Measurements from ENCODE around the gene URI1. TPM values are rescaled to one million over a fixed set of nuclear protein-coding genes. Genes with fewer than 3 reads are reported as not detected.

Gene URI1
- total and polyA plus RNA-seq, 2 of the 8 experiments (the other 6 are each of a cell fraction or from before 2014, with no cell fraction given), result 27.7 to 64.3 TPM

- Histone ChIP-seq H2AK5ac (ENCODE audit: low read depth, low read length) (no peak overlapping the region), H3K23me2 (ENCODE audit: low read depth, low read length) (no peaks in the 10 kb centered on the region), H2BK12ac (ENCODE audit: low read depth, low read length) (no peak overlapping the region), H3K14ac (ENCODE audit: insufficient read length) (no peak overlapping the region), H4K20me1 (replicated peaks in 1 of 2; ENCODE audit: control insufficient read depth in 1 of 2, insufficient read depth in 2 of 2, low read length in 2 of 2) (no peaks in the 10 kb centered on the region), H3K4me2 (ENCODE audit: insufficient read depth in 1 of 2, low read depth in 2 of 2, low read length in 2 of 2) (no peak overlapping the region), H3K9me3 (ENCODE audit: insufficient read depth in 2 of 2, low read depth in 1 of 2, low read length in 1 of 2) (no peaks in the 10 kb centered on the region), H3K9ac (replicated peaks in 1 of 4; ENCODE audit: extremely low read depth in 1 of 4, low read depth in 3 of 4, low read length in 3 of 4) (no peak overlapping the region), H2BK5ac (ENCODE audit: low read depth, low read length) (no peak overlapping the region), H2BK120ac (replicated peaks; ENCODE audit: low read depth, low read length) (no peak overlapping the region), H3K79me2 (ENCODE audit: control insufficient read depth in 1 of 2, insufficient read depth in 2 of 2, low read length in 2 of 2) (no peaks in the 10 kb centered on the region), H3K4ac (replicated peaks; ENCODE audit: insufficient read length, low read depth, low read length) (no peak overlapping the region), H3K27ac (ENCODE audit: low read depth, low read length) (no peak overlapping the region), H3K18ac (ENCODE audit: extremely low read depth, low read length) (no peak overlapping the region), H2BK15ac (ENCODE audit: low read length) (no peak overlapping the region), H3K4me3 (ENCODE audit: extremely low read depth in 1 of 4, insufficient read depth in 2 of 4, low read depth in 3 of 4, low read length in 4 of 4) (no peak overlapping the region), H3K4me1 (replicated peaks in 1 of 4; ENCODE audit: control insufficient read depth in 3 of 4, insufficient read depth in 4 of 4, low read length in 3 of 4) (no peaks in the 10 kb centered on the region), H3K79me1 (ENCODE audit: low read depth, low read length) (no peaks in the 10 kb centered on the region), H3K56ac (replicated peaks; ENCODE audit: insufficient read length, low read depth, low read length) (no peak overlapping the region), H2BK20ac (ENCODE audit: low read length) (no peak overlapping the region), H3K36me3 (ENCODE audit: control insufficient read depth in 2 of 4, insufficient read depth in 4 of 4, low read length in 3 of 4) (no peaks in the 10 kb centered on the region), H3K23ac (ENCODE audit: insufficient read length) (no peak overlapping the region), H4K8ac (ENCODE audit: extremely low read depth, insufficient read depth, low read length) (no peak overlapping the region), H3K27me3 (replicated peaks in 1 of 4; ENCODE audit: control insufficient read depth in 3 of 4, extremely low read depth in 1 of 4, insufficient read depth in 3 of 4, low read length in 3 of 4) (no peaks in the 10 kb centered on the region), H4K91ac (replicated peaks; ENCODE audit: insufficient read length, low read length) (no peak overlapping the region), H2AFZ (ENCODE audit: low read length) (no peak overlapping the region), H4K5ac (ENCODE audit: insufficient read length, low read depth, low read length) (no peak overlapping the region)
- 92% methylated on average over 1 of the region's 1 CpG; no CpG with 5 or more reads in 1 of the 2 experiments for WGBS, 2 experiments (ENCODE audit: extremely low coverage in 1 of 2, insufficient coverage in 1 of 2, insufficient read length in 1 of 2, insufficient replicate concordance in 2 of 2, low coverage in 1 of 2, low lambda C conversion rate in 2 of 2, missing lambda C conversion rate in 1 of 2)
- ChIA-PET POLR2A (ENCODE audit: partially characterized antibody) (no interaction called here), CTCF (ENCODE audit: partially characterized antibody) (interaction anchor here (0.6 kb wide), 1 partner anchor 9 kb away, joined by 3 read pairs; no protein-coding TSS in a partner anchor)
- DNase-seq (ENCODE audit: low read depth in 1 of 2, low spot score in 2 of 2) (no peak), FAIRE-seq (no peak)
- TF ChIP-seq SRF (IDR thresholded peaks at IDR 0.05; ENCODE audit: low read depth, low read length) (no peak), GABPA (IDR thresholded peaks at IDR 0.05; ENCODE audit: borderline replicate concordance, insufficient read depth, low read length) (no peak), ATF3 (IDR thresholded peaks at IDR 0.05; ENCODE audit: insufficient read depth, low read depth, low read length) (no peak), CREB1 (IDR thresholded peaks at IDR 0.05) (no peak), CBX8 (IDR thresholded peaks at IDR 0.05; ENCODE audit: borderline replicate concordance, low read depth, low read length) (no peak), POLR2AphosphoS5 (IDR thresholded peaks at IDR 0.05; ENCODE audit: low read depth, low read length) (no peak), ASH2L (IDR thresholded peaks at IDR 0.05; ENCODE audit: low read length) (no peak), RBBP5 (IDR thresholded peaks at IDR 0.05; ENCODE audit: borderline replicate concordance, low read depth, low read length) (no peak), GTF2F1 (IDR thresholded peaks at IDR 0.05; ENCODE audit: borderline replicate concordance, low read depth, low read length) (no peak), BACH1 (IDR thresholded peaks at IDR 0.05; ENCODE audit: low read length) (no peak), RNF2 (IDR thresholded peaks at IDR 0.05; ENCODE audit: borderline replicate concordance, low read depth, low read length, missing control alignments, poor library complexity, severe bottlenecking) (no peak), JUND (IDR thresholded peaks at IDR 0.05; ENCODE audit: low read length) (no peak), BRCA1 (IDR thresholded peaks at IDR 0.05; ENCODE audit: low read depth, low read length) (no peak), SUZ12 (IDR thresholded peaks at IDR 0.05; ENCODE audit: low read length) (no peak)
These were observed 80.6 kb downstream of the URI1 start for GRCh38 chr19:30022659-30023058.

All from H1 (cell line).